Ureter (tissue), 1 donor: ENCODE measurements around the gene TBKBP1. TPM values are rescaled to one million over a fixed set of nuclear protein-coding genes. Genes with fewer than 3 reads are reported as not detected.
A peak's percentile ranks its signal among the peaks of the same experiment; 100 is the strongest.

Experiments used
- DNase-seq: peaks from one replicate; pipeline ENCODE4 v3.0.0-alpha.2; 2020; ENCODE audit warnings: low spot score
- total RNA-seq: library from RNA; stranded (reverse); gene quantifications from one replicate; pipeline ENCODE4 v1.2.4, GENCODE V29; 2023
- donor health status: DM: yes; HTN: yes; CAD: no.

Gene TBKBP1, protein sequence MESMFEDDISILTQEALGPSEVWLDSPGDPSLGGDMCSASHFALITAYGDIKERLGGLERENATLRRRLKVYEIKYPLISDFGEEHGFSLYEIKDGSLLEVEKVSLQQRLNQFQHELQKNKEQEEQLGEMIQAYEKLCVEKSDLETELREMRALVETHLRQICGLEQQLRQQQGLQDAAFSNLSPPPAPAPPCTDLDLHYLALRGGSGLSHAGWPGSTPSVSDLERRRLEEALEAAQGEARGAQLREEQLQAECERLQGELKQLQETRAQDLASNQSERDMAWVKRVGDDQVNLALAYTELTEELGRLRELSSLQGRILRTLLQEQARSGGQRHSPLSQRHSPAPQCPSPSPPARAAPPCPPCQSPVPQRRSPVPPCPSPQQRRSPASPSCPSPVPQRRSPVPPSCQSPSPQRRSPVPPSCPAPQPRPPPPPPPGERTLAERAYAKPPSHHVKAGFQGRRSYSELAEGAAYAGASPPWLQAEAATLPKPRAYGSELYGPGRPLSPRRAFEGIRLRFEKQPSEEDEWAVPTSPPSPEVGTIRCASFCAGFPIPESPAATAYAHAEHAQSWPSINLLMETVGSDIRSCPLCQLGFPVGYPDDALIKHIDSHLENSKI
- 9.2 TPM for total RNA-seq

DNA sequence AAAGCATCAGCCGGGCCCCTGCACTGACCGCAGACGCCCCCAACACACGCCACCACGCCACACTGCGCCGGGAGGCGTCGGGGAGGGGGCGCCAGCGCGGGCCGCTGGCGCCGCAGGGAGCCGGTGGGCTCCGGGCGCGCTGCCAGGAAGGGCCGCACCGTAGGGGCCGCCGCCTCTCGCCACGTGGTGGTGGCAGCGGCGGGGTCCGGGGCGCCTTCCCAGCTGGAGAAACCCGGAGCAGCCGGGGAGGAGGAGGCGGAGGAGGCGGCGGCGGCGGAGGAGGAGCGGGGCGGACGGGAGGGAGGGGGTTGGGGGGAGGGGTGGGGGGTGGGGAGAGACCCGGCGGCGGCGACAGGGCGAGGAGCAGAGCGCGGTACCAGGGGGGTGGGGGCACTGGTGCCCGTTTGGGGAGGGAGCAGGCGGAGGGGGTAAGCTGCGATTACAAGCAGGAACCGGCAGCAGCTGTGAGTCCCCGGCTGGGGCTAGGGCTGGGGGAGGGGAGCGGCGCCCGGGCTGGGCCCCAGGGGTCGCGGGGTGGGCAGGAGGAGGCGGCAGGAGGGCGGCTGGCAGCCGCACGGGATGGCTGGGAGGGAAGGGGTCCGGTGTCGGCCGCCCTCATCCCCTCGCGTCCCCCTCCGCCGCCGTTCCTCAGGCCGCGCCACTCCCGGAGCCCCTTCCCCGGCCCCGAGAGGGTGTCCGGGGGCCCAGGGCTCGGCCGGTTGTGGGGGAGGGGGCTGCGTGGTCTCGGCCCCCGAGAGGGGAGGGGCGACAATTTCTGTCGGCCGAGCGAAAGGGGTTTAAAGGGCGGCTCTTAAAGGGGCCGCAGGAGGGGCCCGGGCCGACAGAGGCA lies at the start of gene TBKBP1:
Gene TBKBP1, plus strand, starts transcription at position 431 of the 850 bp plus-strand sequence. CDS start 1,952 bp downstream, outside the sequence.
- no peak for DNase-seq

DNA sequence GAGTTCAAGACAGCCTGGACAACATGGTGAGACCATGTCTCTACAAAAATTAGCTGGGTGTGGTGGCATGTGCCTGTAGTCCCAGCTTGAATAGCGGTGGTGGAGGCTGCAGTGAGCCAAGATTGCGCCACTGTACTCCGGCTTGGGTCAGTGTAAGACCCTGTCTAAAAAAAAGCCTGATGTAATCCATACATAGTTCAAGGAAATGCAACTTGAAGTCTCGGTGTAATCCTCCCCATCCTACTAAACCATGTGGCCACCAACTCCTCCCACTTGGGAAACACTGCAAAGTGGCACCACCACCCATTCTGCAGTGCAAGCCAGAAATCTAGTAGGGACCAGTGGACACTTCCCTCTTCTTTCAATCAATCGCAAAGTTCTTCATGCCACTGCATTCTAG lies 49.6 kb upstream of the TBKBP1 start:
- no peak for DNase-seq

DNA sequence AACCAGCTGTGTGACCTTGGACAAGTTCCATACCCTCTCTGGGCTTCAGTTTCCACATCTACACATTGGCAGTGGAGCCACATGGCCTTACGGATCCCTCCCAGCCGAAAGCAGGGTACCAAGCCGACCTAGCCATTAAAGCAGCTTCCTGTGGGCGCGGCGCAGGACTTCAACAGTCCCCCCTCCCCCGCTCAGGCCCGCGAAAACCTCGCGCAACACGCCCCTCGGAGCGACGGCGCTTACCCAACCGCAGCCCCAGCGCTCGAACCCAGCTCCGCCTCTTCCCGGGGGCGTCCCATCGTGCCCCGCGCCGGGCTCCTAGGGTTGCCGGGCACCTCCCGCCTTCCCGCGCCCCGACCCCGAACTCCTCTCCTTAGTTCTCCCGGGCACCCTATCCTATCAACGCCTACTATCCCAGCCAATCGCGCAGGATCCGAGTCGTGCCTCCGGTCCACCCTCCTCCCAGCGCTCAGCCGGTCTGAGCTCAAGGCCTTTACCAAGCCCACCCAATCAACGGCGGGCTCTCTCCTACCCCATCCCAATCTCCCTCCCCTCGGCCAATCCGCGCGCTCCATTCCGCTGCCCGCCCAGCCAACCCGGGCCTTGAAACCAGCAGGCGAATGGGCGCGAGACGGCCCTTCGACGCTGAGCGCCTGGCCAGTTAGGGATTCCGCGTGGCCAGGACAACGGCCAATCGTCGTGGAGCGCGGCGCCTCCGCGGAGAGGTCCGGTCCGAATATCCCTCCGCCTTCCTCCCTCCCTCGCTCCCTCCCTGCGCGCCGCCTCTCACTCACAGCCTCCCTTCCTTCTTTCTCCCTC lies 44.6 kb upstream of the TBKBP1 start, which contains the start of gene KPNB1:
Gene KPNB1, plus strand, starts transcription at position 767 of the 819 bp plus-strand sequence. CDS start 326 bp downstream, outside the sequence.
- DNase-seq: peak; percentile 100

DNA sequence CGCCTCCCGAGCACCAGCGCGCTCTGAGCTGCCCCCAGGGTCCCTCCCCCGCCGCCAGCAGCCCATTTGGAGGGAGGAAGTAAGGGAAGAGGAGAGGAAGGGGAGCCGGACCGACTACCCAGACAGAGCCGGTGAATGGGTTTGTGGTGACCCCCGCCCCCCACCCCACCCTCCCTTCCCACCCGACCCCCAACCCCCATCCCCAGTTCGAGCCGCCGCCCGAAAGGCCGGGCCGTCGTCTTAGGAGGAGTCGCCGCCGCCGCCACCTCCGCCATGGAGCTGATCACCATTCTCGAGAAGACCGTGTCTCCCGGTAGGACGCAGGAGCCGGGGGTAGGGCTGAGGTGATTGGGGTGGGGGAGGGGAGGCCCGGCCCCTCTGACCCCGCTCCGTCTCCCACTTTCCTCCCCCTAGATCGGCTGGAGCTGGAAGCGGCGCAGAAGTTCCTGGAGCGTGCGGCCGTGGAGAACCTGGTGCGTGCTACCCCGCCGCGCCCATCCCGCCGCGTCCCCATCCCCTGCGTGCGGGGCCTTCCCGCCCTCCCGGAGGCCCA lies 43.9 kb upstream of the TBKBP1 start:
- no peak for DNase-seq

DNA sequence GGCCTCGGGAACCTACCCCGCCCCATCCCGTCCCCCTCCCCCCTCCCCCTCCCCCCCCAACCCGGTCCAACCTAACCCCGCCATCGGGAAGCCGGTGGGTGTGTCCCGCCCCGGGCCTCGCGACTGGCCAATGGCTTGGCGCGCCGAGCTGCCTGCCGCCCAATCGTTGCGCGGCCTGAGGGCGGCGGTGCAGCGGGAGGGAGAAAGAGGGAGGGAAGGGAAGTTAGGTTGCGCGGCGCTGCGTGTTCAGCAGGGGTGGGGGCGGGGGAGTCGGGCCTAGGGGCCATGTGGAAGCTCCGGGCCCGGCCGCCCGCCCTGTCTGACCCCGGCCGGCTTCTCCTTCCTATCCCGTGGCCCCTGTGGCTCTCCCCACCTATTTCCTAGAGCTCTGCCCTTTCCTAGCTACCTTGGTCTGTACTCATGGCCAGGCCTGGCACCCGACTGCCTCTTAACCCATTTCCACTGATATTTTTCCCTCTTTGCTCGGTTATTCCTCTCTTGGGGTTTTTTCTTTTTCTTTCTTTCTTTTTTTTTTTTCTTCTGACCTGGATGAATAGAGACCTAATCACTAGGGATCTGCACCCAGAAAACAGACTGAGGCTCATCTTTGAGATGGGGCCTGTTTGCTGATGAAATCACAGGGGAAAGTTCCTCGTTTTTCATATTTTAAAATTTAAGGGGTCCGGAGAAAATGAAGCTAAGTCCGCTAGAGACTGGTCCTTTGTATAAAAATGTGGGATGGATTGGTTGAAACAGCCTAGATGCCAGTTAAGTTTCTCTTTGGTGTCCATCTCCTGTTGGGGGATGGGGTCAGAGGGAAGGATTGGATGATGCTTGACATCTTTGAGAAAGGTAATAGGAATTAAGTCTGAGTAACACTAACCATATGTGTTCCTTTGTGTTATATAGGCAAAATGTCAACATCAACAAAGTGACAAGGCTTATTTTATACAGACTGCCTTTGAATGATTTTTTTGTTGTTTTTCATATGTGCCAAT lies 43.1 kb upstream of the TBKBP1 start:
- peak; percentile 95 for DNase-seq

DNA sequence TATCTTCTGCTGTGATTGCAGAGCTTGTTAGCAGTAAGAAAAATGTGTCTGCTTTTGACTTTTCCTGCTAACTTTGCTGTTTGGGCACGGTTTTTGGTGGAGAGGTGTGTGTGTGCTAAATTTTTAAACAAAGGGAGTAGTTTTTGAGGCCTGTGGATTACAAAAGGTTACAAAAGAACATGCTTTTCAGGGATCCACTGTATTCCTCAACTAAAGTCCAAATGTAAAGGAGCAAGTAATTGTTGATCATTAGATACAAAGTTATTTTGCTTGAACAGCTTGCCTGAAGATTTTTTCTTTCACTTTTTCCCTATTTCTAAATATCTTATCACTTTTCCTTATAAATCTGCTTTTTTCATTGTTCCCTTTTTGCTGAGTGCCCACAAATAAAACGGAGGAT lies 42.3 kb upstream of the TBKBP1 start:
- no peak for DNase-seq

DNA sequence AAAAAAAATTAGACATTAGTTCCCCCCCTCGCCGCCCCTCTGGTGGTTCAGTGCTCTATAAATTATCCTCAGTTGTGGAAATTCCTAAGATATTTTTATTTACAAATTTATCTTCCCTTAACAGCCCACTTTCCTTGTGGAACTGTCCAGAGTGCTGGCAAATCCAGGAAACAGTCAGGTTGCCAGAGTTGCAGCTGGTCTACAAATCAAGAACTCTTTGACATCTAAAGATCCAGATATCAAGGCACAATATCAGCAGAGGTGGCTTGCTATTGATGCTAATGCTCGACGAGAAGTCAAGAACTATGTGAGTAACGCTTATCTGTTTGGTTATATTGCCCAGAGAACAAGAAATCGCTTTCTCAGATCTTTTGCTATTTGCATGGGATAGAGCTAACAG lies 41.4 kb upstream of the TBKBP1 start:
- DNase-seq: no peak

DNA sequence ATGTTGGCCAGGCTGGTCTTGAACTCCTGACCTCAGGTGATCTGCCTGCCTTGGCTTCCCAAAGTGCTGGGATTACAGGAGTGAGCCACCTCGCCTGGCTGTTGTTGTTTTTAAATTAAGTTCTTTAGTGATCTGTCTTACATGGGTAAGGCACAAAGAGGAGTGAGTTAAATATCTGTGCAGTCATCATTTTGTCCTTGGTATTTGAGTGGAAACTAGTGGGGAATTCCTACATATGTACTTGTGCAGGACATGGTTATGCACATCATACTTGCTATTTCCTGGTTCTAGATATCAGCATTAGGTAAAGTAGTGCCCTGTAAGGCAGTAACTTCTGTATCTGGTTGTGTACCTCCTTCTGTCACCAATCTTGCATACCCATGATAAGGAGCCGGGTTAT lies 40.5 kb upstream of the TBKBP1 start:
- no peak for DNase-seq

DNA sequence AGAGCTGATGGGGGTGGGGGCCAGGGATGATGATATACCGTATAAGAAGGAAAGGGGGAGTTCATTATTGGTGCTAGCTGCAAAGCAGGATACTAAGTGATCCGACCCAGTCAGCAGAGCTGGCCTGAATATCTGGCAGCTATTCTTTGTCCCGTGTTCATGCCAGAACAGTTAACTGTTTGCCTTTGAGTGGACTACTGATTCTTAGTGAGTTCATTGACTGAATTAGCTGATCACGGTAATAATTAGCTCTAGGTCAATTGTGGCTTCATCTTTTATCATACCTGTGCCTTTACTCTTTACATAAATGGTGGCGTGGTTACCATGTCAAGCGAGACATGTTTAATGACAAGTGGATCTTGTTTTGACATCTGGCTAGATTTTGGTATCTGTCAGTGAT lies 39.0 kb upstream of the TBKBP1 start:
- DNase-seq: no peak

DNA sequence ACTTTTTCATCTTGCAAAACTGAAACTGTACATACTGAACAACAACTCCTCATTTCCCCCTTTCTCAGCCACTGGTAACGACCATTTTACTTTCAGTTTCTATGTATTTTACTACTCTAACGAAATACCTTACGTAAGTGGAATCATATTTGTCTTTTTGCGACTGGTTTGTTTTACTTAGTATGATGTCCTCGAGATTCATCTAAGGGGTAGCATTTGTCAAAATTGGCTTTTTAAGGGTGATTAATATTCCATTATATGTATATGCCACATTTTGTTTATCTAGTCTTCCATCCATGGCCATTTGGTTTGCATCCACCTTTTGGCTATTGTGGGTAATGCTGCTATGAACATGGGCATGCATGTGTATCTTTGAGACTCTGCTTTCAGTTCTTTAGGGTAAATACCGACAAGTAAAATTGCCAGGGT lies 33.9 kb upstream of the TBKBP1 start:
- no peak for DNase-seq

DNA sequence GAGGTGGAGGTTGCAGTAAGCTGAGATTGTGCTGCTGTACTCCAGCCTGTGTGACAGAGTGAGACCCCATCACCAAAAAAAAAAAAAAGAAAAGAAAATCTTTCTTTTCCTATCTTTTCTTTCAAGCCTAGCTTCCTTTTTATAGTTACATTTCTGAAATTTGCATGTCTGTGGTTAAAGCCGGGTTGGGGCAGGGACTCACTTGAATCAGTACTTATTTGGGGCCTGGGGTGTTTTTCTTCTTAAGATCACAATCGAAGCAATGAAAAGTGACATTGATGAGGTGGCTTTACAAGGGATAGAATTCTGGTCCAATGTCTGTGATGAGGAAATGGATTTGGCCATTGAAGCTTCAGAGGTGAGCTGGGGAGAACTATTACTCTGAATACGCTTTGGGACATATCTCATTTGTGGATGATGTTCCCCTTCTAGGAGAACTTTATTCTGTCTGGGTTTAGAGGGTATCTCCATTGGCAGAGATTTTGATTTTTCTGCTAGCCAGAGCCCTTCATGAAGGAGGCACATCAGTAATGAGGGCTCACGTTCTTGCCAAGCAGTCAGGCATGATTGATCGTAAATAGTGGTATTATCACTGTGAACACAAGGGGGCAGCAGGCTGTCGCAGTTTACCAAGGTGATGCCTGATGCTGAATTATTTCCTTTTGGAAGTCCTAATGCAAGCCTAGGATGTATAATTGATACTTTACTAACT lies 29.9 kb upstream of the TBKBP1 start:
- peak; percentile 59 for DNase-seq

DNA sequence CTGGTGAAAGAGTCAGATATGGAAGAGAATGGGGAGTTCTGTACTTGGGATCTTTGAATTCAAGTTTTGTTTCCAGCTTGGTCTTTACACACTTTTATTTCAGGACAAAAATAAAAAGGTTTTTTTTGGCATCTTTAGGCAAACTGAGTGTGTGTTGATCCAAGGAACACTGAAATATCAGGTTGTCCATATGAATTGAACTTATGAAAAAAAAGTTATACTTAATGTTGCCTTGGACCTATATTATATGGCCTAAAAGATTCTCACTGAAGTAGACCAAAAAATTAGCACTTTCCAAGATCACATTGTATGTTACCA lies 29.4 kb upstream of the TBKBP1 start:
- no peak for DNase-seq

DNA sequence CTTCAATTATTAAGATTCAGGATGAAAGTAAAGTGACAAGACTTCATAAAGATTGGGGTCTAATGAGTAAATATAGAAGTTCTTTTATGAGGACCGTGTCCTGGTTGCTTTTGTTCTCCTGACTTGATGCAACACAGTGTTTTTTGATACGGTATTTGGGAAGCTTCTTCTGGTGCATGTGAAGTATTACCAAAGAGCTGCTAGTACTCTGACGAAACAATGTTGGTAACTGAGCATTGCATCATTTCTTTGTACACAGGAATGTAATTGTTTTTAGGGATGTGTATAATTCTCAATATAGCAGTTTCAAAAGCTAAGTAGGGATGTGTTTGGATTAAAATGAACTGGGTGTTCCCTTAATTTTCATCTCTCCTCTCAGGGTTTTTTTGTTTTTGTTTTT lies 28.3 kb upstream of the TBKBP1 start:
- DNase-seq: no peak

DNA sequence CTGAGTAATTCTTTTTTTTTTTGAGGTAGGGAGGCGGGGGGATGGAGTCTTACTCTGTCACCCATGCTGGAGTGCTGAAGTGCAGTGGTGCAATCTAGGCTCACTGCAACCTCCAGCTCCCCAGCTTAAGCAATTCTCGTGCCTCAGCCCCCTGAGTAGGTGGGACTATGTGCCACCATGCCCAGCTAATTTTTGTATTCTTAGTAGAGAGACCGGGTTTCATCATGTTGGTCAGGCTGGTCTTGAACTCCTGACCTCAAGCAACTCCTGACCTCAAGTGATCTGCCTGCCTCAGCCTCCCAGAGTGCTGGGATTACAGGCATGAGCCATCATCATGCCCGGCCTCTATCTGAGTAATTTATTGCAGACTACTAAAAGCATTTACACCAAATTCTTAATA lies 24.9 kb upstream of the TBKBP1 start:
- DNase-seq: no peak

DNA sequence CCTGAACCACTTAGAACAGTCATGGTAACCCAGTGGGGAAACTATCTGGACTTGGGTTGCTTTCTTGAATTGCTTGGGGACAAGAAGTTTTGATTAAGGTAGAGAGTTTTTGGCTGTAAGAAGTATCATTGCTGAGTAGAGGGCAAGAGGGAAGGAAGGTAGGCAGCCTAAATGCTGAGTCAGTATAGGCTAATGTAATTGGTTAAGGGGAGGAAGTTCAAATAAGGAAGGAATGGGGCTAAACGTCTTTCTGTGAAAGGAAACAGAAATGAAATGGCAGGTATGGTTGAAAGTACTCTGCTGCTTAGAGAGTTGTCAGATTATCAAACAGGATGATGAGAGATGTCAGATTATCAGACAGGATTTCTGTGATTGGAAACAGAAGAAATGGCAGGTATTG lies 23.9 kb upstream of the TBKBP1 start:
- DNase-seq: no peak

DNA sequence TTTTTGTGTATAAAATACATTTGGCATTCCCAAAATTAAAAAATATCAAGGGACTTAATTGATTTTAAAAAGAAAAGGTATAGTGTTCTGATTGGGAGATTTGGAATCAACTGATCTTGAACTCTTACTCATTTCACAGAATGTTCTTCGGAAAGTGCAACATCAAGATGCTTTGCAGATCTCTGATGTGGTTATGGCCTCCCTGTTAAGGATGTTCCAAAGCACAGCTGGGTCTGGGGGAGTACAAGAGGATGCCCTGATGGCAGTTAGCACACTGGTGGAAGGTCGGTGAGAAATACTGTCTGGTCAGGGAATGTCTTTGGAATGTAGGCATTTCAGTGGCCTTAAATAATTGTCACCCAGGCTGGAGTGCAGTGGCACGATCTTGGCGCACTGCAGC lies 19.5 kb upstream of the TBKBP1 start:
- DNase-seq: no peak

DNA sequence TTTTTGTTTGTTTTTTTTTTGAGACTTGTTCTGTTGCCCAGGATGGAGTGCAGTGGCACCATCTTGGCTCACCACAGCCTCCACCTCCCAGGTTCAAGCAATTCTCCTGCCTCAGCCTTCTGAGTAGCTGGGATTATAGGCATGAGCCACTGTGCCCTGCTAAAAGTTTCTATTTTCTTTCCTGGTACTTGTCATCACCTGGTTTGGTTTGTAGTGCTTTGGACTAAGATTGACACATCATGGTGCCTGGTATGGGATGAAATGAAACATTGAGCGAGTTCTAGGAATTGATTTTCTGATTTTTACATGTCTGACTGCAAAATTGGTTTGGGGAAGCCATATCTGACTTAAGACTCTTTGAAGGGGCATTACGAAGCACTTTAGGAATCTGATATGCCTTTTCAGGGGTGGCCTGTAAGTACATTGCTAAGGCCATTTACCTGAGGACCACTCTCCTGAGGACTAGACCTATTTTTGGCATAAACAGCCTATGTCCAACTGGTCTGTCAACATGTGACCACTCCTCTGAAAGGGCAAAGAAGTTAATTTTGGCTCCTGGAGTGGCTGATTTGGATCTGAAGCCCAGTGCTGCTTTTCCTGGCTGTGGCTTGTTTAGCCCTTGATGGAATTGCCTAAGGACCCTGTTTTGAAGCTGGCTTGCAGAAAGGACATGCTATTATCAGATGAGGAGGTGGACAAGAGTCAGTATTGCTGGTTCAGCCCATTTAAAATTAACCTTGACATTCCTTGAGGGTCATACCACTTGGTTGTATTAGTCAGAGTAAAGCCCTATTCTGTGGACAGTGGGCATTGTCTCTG lies 18.4 kb upstream of the TBKBP1 start:
- no peak for DNase-seq

DNA sequence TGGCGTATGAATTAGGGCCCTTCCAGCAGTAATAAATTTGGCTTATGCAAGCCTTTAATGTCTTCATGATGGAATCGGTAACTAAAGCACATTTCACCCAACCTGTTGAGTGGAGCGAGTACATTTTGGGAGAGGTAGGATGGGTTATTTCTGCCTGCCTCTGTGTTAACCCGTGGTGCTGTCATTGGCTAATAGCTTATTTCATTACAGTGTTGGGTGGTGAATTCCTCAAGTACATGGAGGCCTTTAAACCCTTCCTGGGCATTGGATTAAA lies 17.8 kb upstream of the TBKBP1 start:
- no peak for DNase-seq
